ENCODE results near the gene EVL. TPM values are rescaled to one million over a fixed set of nuclear protein-coding genes. Genes with fewer than 3 reads are reported as not detected.

Gene EVL
- total RNA-seq, 2 experiments from 2014 or later, result 206 to 298 TPM

- Histone ChIP-seq H3K4me3 (ENCODE audit: low read depth, low read length, poor library complexity, severe bottlenecking) (no peak overlapping the region), H3K79me2 (ENCODE audit: insufficient read depth, low read depth, low read length) (no peaks in the 10 kb centered on the region), H3K9me3 (ENCODE audit: low read length) (no peaks in the 10 kb centered on the region), H3K4me2 (ENCODE audit: low read length) (no peak overlapping the region), H3K27ac (ENCODE audit: low read depth, low read length, poor library complexity, severe bottlenecking) (peak overlapping the region; percentile 4), H3K36me3 (ENCODE audit: insufficient read depth, low read length) (peaks cover 96% of the 10 kb centered on the region), H3K4me1 (ENCODE audit: insufficient read depth, low read length, poor library complexity, severe bottlenecking) (peaks cover 15% of the 10 kb centered on the region), H3K9me2 (ENCODE audit: insufficient read depth, low read length) (no peaks in the 10 kb centered on the region), H2AFZ (ENCODE audit: low read length) (no peak overlapping the region), H4K20me1 (ENCODE audit: insufficient read depth, low read length) (no peaks in the 10 kb centered on the region)
- intact Hi-C loops (cut with micrococcal nuclease; ENCODE audit: unreplicated experiment), result no loop called here
- ChIA-PET CTCF (ENCODE audit: unreplicated experiment) (no interaction called here), POLR2A (interaction anchor here (0.6 to 1.2 kb wide), 6 partner anchors 33 to 121 kb away, joined by 3 to 4 read pairs (median 4); no protein-coding TSS in a partner anchor)
- TF ChIP-seq CTCF (conservative IDR thresholded peaks at IDR 0.05; ENCODE audit: low read length), result peak; percentile 46; the same call in 1 of the 2 replicates
- TF ChIP-seq EZH2phosphoT487 (IDR thresholded peaks at IDR 0.05; ENCODE audit: borderline replicate concordance, low read depth, low read length), result no peak
- no peak for DNase-seq (ENCODE audit: low spot score)
- BruUV-seq (replicated peaks), result TSS peak; percentile 21
These were observed 39.5 kb downstream of the EVL start for GRCh38 chr14:100104523-100105300.

DNA sequence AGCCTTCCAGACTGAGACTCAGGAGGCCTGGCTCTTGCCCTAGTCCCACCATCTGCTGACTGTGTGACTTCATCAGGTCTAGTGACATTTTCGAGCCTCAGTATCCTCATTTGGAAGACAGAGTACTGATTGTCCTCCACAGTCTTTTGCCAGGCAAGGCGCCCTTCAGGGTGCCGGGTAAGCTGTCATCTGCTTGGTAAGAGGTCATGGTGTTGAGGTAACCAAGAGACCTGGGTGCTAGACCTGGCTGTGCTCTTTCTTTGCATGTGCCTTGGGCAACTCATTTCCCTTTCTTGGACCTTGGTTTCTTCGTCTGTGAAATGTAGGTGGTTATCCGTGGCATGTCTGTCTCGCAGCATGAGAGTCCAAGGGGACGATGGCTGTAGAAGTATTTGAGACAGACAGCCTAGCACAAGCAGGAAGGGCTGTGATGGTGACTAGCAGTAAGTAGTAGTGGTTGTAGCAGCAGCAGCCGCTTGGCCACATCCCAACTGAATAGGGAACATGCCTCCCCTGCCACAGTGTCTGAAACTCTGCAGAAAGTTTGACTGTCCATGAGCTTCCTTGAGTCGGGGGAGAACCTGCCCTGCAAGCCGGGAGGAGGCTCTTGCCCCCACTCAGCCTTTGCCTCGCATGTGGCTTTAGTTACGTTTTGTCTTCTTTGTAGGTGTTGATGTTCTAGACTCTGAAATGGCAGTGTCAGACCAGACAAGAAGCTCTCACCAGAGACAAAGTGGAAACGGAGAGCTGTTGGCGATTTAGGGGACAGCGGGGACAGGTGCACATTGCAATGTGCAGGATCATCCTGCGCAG, 40.3 kb downstream of the EVL start:
- Histone ChIP-seq H2AFZ (ENCODE audit: low read length) (no peak overlapping the region), H3K4me1 (ENCODE audit: insufficient read depth, low read length, poor library complexity, severe bottlenecking) (peaks cover 15% of the 10 kb centered on the region), H3K27ac (ENCODE audit: low read depth, low read length, poor library complexity, severe bottlenecking) (no peak overlapping the region), H3K36me3 (ENCODE audit: insufficient read depth, low read length) (peaks cover 96% of the 10 kb centered on the region), H3K4me3 (ENCODE audit: low read depth, low read length, poor library complexity, severe bottlenecking) (no peak overlapping the region), H3K4me2 (ENCODE audit: low read length) (no peak overlapping the region), H4K20me1 (ENCODE audit: insufficient read depth, low read length) (no peaks in the 10 kb centered on the region), H3K79me2 (ENCODE audit: insufficient read depth, low read depth, low read length) (no peaks in the 10 kb centered on the region), H3K9me2 (ENCODE audit: insufficient read depth, low read length) (no peaks in the 10 kb centered on the region), H3K9me3 (ENCODE audit: low read length) (no peaks in the 10 kb centered on the region)
- no peak for DNase-seq (ENCODE audit: low spot score)
- intact Hi-C loops (cut with micrococcal nuclease; ENCODE audit: unreplicated experiment), result no loop called here
- CTCF ChIA-PET (ENCODE audit: unreplicated experiment), result no interaction called here
- POLR2A ChIA-PET, result interaction anchor here (0.6 to 1.2 kb wide), 5 partner anchors 38 to 120 kb away, joined by 3 to 4 read pairs (median 3); no protein-coding TSS in a partner anchor
- TF ChIP-seq CTCF (conservative IDR thresholded peaks at IDR 0.05; ENCODE audit: low read length) (no peak), EZH2phosphoT487 (IDR thresholded peaks at IDR 0.05; ENCODE audit: borderline replicate concordance, low read depth, low read length) (no peak)
- no TSS peak for BruUV-seq (replicated peaks)
